A549 (cell line): ENCODE data around the gene SETBP1.

ENCODE experiments used
- CHD2 ChIP-seq: fragments of 150-350 bp; IDR thresholded peaks from 2 replicates; pipeline ENCODE4 v1.6.1; 2014; ENCODE audit warnings: low read length; ENCODE audit not compliant: partially characterized antibody
- GATA3 ChIP-seq: IDR thresholded peaks from 2 replicates; pipeline ENCODE4 v1.6.1; 2012; ENCODE audit warnings: borderline replicate concordance
- MYC ChIP-seq: IDR thresholded peaks from 2 replicates; pipeline ENCODE4 v1.6.1; 2012; ENCODE audit warnings: mild to moderate bottlenecking, inconsistent platforms, low read length, improper control_type of control experiment, borderline replicate concordance
- SMC3 ChIP-seq: fragments of >200 bp; sonication (Bioruptor Twin); formaldehyde crosslinking; IDR thresholded peaks from 3 replicates; pipeline ENCODE4 v1.6.1; 2018; ENCODE audit warnings: inconsistent platforms
- TF ChIP-seq, protein P1 (sequence below): fragments of >200 bp; sonication (Bioruptor Twin); formaldehyde crosslinking; IDR thresholded peaks from 3 replicates; pipeline ENCODE4 v1.5.1; 2016
- TF ChIP-seq, protein P2 (sequence below): fragments of 450-650 bp; IDR thresholded peaks from 2 replicates; pipeline ENCODE4 v1.6.1; 2014; ENCODE audit warnings: antibody characterized with exemption
- TF ChIP-seq, protein P3 (sequence below): IDR thresholded peaks from 2 replicates; pipeline ENCODE4 v1.6.1; 2012

DNA sequence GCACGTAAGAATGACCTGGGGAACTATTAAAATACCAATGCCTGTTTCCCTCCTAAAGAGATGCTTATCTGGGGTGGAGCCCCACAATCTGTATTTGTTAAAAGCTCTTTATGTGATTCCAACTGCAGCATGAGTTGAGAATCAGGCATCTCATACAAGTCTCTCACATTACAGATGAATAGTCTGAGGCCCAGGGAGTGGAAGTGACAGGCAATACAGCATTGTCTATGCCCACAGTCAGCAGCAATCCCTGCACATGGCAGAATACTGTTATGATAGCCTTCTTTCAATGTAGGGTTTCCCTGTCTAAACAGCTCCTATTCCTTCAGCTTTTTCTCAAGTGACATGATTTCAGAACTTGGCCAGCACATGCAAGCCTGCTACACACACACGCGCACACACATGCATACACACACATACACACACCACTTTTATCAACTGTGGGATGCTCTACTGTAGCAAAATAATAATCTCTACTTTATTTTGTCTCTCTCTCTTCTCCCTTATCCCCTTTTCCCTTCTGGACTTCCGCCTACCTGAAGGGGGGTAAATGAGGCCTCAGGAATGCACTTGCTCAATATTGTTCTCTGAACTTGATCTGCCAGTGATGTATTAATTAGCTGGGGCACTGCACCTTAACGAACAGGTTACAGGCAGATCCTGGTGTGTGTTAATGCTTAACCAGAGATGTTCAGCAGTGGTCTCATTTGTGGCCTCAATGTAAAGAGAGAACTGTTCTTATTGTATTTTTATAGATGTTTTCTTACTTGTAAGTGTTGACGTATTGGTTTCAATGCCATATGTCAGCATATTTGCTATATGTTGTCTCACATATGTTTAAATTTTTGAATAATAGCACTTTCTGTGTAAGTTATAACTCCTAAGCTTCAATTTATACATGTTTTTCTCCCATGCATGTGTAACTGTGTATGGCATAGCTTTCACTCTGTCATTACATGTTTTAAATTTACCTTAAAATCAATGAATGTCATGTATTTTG is 116.0 kb downstream of the SETBP1 start:
- TF ChIP-seq SMC3 (no peak), MYC (no peak), CHD2 (no peak), GATA3 (no peak)
- TF ChIP-seq, protein P1, sequence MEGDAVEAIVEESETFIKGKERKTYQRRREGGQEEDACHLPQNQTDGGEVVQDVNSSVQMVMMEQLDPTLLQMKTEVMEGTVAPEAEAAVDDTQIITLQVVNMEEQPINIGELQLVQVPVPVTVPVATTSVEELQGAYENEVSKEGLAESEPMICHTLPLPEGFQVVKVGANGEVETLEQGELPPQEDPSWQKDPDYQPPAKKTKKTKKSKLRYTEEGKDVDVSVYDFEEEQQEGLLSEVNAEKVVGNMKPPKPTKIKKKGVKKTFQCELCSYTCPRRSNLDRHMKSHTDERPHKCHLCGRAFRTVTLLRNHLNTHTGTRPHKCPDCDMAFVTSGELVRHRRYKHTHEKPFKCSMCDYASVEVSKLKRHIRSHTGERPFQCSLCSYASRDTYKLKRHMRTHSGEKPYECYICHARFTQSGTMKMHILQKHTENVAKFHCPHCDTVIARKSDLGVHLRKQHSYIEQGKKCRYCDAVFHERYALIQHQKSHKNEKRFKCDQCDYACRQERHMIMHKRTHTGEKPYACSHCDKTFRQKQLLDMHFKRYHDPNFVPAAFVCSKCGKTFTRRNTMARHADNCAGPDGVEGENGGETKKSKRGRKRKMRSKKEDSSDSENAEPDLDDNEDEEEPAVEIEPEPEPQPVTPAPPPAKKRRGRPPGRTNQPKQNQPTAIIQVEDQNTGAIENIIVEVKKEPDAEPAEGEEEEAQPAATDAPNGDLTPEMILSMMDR, result no peak
- TF ChIP-seq, protein P2, sequence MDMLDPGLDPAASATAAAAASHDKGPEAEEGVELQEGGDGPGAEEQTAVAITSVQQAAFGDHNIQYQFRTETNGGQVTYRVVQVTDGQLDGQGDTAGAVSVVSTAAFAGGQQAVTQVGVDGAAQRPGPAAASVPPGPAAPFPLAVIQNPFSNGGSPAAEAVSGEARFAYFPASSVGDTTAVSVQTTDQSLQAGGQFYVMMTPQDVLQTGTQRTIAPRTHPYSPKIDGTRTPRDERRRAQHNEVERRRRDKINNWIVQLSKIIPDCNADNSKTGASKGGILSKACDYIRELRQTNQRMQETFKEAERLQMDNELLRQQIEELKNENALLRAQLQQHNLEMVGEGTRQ, result no peak
- TF ChIP-seq, protein P3, sequence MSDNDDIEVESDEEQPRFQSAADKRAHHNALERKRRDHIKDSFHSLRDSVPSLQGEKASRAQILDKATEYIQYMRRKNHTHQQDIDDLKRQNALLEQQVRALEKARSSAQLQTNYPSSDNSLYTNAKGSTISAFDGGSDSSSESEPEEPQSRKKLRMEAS, result no peak
